PC-3 (cell line): ENCODE results near the gene CHRNB2.
A peak's percentile ranks its signal among the peaks of the same experiment; 100 is the strongest.

Source experiments
- CTCF ChIP-seq: fragments of 300-600 bp; sonication (generic); conservative IDR thresholded peaks from 2 replicates; pipeline ENCODE4 v1.5.1; 2017; ENCODE audit warnings: antibody characterized with exemption, low read depth, mild to moderate bottlenecking, low read length
- EZH2 ChIP-seq: fragments of 300-600 bp; sonication (generic); IDR thresholded peaks from one replicate; pipeline ENCODE4 v1.6.1; 2017; ENCODE audit warnings: antibody characterized with exemption, mild to moderate bottlenecking, low read length; ENCODE audit not compliant: unreplicated experiment

- TF ChIP-seq CTCF = 0 out of 2 replicates have a peak, but pooled peaks have one; percentile 13
- no peak for TF ChIP-seq EZH2
Measured at GRCh38 chr1:154607609-154608396, 40.2 kb downstream of the CHRNB2 start, which contains the start of gene ADAR.
